Lower leg skin (tissue), 4 donors: ENCODE measurements around the gene PGAM2. TPM values are rescaled to one million over a fixed set of nuclear protein-coding genes. Genes with fewer than 3 reads are reported as not detected.

Experiments used
- DNase-seq, 2 donors: peaks; one replicate each; pipeline ENCODE4 v3.0.0-alpha.2; 2019; ENCODE audit warnings: low spot score in 2 of 2
- H3K4me3 ChIP-seq: fragments of 200-600 bp; sonication (generic); 2 replicates; pipeline ENCODE4 v1.5.1; 2017; ENCODE audit warnings: mild to moderate bottlenecking, low read depth; ENCODE audit not compliant: poor library complexity, severe bottlenecking
- POLR2A ChIP-seq, 2 donors: fragments of 450-650 bp; IDR thresholded peaks; one replicate each; pipeline ENCODE4 v1.6.1; 2016 to 2017; ENCODE audit warnings: antibody characterized with exemption in 2 of 2, mild to moderate bottlenecking in 1 of 2, moderate library complexity in 1 of 2
- WGBS, 2 donors: methylation state at CpG; one replicate each; pipeline ENCODE4 v1.1.5; 2018; 5-methylcytosine and 5-hydroxymethylcytosine counted together
- intact Hi-C: fragments of 100-400 bp; cut with DNase I; formaldehyde crosslinking; loops from one replicate; pipeline ENCODE4 v1.15.0; 2023; ENCODE audit warnings: low total_unique reads
- total RNA-seq, 4 donors: library from RNA; depleted of rRNA; stranded (reverse); fragments of >200 nt; gene quantifications; one replicate each; pipeline ENCODE4 v1.1.0, GENCODE V29; 2016
- TF ChIP-seq, protein P1 (sequence below), 3 donors: fragments of 450-650 bp; IDR thresholded peaks; one replicate each; pipeline ENCODE4 v1.5.1; 2016; ENCODE audit warnings: antibody characterized with exemption in 3 of 3, mild to moderate bottlenecking in 3 of 3, moderate library complexity in 2 of 3

The PGAM2 gene
- total RNA-seq, 4 donors from 2014 or later, result 0.75 to 7.9 (median 3.6) TPM

DNA sequence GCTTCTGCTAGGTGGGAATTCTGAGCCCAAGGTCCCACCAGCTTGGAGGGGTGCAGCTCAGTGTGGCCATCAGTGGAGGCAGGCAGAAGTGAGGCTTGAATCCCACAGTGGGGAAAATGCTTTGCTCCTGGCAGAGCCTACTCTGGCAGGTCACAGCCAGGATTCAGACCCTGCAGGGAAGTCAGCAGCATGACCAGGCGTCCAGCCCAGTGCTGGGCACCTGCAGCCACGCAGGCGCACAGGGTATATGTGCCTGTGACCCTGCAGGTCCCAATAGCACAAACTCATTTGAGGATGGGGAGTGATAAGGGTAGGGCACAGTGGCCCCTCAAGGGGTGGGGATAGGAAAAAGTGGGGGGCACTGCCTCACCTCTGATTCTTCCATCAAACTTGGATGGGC, 30.4 kb upstream of the PGAM2 start:
- intact Hi-C loops, result no loop called here
- TF ChIP-seq, protein P1, sequence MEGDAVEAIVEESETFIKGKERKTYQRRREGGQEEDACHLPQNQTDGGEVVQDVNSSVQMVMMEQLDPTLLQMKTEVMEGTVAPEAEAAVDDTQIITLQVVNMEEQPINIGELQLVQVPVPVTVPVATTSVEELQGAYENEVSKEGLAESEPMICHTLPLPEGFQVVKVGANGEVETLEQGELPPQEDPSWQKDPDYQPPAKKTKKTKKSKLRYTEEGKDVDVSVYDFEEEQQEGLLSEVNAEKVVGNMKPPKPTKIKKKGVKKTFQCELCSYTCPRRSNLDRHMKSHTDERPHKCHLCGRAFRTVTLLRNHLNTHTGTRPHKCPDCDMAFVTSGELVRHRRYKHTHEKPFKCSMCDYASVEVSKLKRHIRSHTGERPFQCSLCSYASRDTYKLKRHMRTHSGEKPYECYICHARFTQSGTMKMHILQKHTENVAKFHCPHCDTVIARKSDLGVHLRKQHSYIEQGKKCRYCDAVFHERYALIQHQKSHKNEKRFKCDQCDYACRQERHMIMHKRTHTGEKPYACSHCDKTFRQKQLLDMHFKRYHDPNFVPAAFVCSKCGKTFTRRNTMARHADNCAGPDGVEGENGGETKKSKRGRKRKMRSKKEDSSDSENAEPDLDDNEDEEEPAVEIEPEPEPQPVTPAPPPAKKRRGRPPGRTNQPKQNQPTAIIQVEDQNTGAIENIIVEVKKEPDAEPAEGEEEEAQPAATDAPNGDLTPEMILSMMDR (IDR thresholded peaks at IDR 0.05), result no peak
- no peak for TF ChIP-seq POLR2A (IDR thresholded peaks at IDR 0.05)
- DNase-seq, result no peak
- WGBS, 2 donors, result 86 to 93% methylated on average over 3 of the region's 3 CpGs
- no peak overlapping the region for H3K4me3 ChIP-seq

DNA sequence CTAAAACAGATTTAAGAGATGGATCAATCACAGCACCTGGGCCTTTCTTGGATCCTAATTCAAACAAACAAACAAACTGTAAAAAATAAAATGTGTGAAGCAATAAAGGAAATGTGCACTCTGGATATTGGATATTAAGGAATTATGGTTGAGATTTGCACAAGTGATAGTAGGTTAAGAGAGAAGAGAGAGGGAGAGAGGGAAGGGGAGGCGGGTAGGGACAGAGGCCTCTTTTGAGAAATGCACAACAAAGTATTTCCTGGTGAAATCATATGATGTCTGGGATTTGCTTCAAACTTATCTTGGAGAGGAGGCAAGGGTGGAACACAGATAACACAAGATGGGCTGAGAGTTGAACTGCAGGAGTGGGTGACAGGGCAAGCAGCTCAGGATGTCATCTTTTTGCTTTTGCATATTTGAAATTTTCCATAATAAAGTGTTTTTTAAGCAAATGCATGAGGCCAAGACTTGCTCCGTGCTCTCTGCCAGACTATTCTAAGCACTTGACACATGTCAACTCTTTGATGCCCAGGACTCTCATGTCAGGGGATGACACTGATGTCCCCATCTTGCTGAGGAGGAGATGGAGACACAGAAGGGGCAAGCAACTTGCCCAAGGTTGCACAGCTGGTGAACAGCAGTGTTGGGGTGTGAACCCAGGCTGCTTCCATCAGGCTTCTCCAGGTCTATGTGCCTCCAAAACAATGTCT, 29.7 kb upstream of the PGAM2 start:
- TF ChIP-seq, protein P1 (IDR thresholded peaks at IDR 0.05), result no peak
- TF ChIP-seq POLR2A (IDR thresholded peaks at IDR 0.05), result no peak
- intact Hi-C loops, result no loop called here
- no peak for DNase-seq
- WGBS, 2 donors, result 53 to 58% methylated on average over 2 of the region's 2 CpGs
- no peak overlapping the region for H3K4me3 ChIP-seq

GRCh38 chr7:44094365-44094764, 29.0 kb upstream of the PGAM2 start:
- WGBS, 2 donors, result 29 to 59% methylated on average over 2 of the region's 2 CpGs
- intact Hi-C loops, result no loop called here
- no peak overlapping the region for H3K4me3 ChIP-seq
- TF ChIP-seq, protein P1 (IDR thresholded peaks at IDR 0.05), result no peak
- TF ChIP-seq POLR2A (IDR thresholded peaks at IDR 0.05), result no peak
- DNase-seq, result no peak

DNA sequence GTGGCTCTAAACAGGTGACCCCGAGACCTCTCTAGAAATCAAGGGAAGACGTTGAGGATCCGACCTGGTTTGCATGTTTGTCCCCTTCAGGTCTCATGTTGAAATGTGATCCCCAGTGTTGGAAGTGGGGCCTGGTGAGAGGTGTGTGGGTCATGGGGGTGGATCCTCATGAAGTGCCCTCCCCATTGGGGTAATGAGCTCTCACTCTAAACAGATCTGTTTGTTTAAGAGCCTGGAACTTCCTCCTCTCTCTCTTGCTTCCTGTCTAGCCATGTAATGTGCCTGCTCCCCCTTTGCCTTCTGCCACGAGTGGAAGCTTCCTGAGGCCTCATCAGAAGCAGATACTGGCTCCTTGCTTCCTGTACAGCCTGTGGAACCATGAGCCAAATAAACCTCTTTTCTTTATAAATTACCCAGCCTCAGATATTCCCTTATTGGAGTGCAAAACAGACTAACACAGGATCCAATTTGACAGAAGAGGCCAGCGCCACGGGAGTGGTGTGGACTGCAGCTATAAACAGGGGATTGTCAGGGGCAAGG, 27.8 kb upstream of the PGAM2 start:
- no peak for TF ChIP-seq POLR2A (IDR thresholded peaks at IDR 0.05)
- TF ChIP-seq, protein P1 (IDR thresholded peaks at IDR 0.05), result no peak
- WGBS, 2 donors, result 78 to 89% methylated on average over 6 of the region's 6 CpGs
- H3K4me3 ChIP-seq, result no peak overlapping the region
- no peak for DNase-seq
- intact Hi-C loops, result no loop called here

- TF ChIP-seq, protein P1 (IDR thresholded peaks at IDR 0.05), result no peak
- no peak for TF ChIP-seq POLR2A (IDR thresholded peaks at IDR 0.05)
- intact Hi-C loops, result no loop called here
- 53 to 56% methylated on average over 17 to 20 of the region's 20 CpGs for WGBS, 2 donors
- H3K4me3 ChIP-seq, result no peak overlapping the region
- no peak for DNase-seq
Observed at GRCh38 chr7:44087911-44088838, 22.8 kb upstream of the PGAM2 start.
